GM13976 (cell line): ENCODE data around the gene PACRG.

Experiments used
- DNase-seq: peaks from one replicate; pipeline ENCODE4 v3.0.0; 2012; ENCODE audit warnings: low spot score
- CTCF ChIP-seq: IDR thresholded peaks from 2 replicates; pipeline ENCODE4 v1.5.1; 2012; ENCODE audit warnings: borderline replicate concordance, mild to moderate bottlenecking; ENCODE audit not compliant: insufficient read depth; ENCODE audit errors: extremely low read depth, missing control alignments, control extremely low read depth
- in situ Hi-C: fragments of 300-500 bp; cut with MboI; formaldehyde crosslinking; loops from one replicate; pipeline ENCODE4 v1.12.0; 2022; ENCODE audit warnings: low sequenced_read_pairs, mixed read lengths, inconsistent platforms; ENCODE audit not compliant: unreplicated experiment

Gene PACRG

DNA sequence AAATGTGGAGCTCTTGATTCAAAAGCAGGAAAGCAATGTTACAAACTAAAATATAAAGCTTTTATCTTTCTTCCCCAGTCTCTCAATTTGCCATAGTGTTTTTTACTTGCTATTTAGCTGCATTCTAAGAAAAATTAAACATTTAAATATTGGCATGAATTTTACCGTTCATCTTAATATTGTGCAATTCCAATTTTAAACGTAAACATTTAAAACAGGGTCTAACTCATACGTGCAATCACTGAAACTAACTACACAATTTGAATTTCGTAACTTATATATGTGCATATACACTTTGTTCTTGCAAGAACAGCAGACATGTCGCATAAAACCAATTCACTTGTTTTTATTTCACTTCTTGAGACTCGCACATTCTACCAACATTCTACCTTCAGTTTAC lies 405.9 kb downstream of the PACRG start:
- no peak for DNase-seq
- in situ Hi-C loops, result no loop called here
- TF ChIP-seq CTCF, result no peak

GRCh38 chr6:163136681-163137397 lies 409.1 kb downstream of the PACRG start:
- in situ Hi-C loops, result no loop called here
- no peak for TF ChIP-seq CTCF

GRCh38 chr6:163137398-163137881 lies 409.7 kb downstream of the PACRG start:
- in situ Hi-C loops, result no loop called here
- DNase-seq, result no peak
- TF ChIP-seq CTCF, result no peak

More at GRCh38 chr6:163136681-163137397, 409.1 kb downstream of the PACRG start:
- no peak for DNase-seq

DNA sequence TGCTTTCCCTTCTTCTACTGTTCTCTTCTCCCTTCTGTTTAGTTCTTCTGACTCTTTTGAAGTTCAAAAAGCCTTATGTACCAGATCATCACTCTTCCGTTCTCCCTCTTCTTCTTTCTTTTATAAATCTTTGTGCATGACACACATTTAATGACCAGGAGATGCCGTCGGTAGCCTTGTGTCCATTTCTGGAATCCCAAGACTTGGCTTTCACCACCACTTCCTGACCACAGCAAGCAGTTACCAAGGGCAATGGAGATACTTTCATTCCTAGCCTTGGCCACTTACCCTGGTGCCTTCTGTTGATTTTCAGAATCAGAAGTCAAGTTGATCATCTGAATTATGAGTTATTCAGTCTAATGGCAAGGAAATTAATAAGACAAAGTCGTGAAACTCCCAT lies 418.3 kb downstream of the PACRG start:
- in situ Hi-C loops, result no loop called here
- DNase-seq, result no peak
- no peak for TF ChIP-seq CTCF

GRCh38 chr6:163147994-163148393 lies 420.2 kb downstream of the PACRG start:
- no peak for TF ChIP-seq CTCF
- DNase-seq, result no peak
- in situ Hi-C loops, result no loop called here

GRCh38 chr6:163148451-163149278 lies 420.9 kb downstream of the PACRG start:
- DNase-seq, result no peak
- no peak for TF ChIP-seq CTCF
- in situ Hi-C loops, result no loop called here
